22Rv1 (cell line): ENCODE data around the gene RNF227.

Experiments
- CTCF ChIP-seq: fragments of 450-650 bp; IDR thresholded peaks from 2 replicates; pipeline ENCODE4 v1.5.1; 2017; ENCODE audit warnings: mild to moderate bottlenecking
- ZFX ChIP-seq: fragments of 450-650 bp; IDR thresholded peaks from 2 replicates; pipeline ENCODE4 v1.6.1; 2017; ENCODE audit warnings: antibody characterized with exemption, borderline replicate concordance

GRCh38 chr17:7883781-7884386, 32.2 kb downstream of the RNF227 start:
- TF ChIP-seq CTCF (no peak), ZFX (no peak)
